Trophoblast cell (in vitro differentiated cells and primary cell): ENCODE data around the gene ANKRD39.
"Not testable (repeated sequence)": the region's sequence is repeated elsewhere in the genome, so short reads cannot be mapped to it uniquely, and the experiment has no call there.

ENCODE experiments used
- DNase-seq, 2 donors: peaks; one replicate each; pipeline ENCODE4 v3.0.0-alpha.2; 2016
- H2AFZ ChIP-seq: 2 replicates; pipeline ENCODE4 v1.6.1; 2013; ENCODE audit warnings: low read length, moderate library complexity, mild to moderate bottlenecking; ENCODE audit not compliant: insufficient read depth, poor library complexity
- H2AK5ac ChIP-seq: 2 replicates; pipeline ENCODE4 v1.6.1; 2013; ENCODE audit warnings: mild to moderate bottlenecking, low read length
- H2BK120ac ChIP-seq: 2 replicates; pipeline ENCODE4 v1.6.1; 2013; ENCODE audit warnings: low read length, mild to moderate bottlenecking, moderate library complexity; ENCODE audit not compliant: insufficient read depth, poor library complexity
- H2BK12ac ChIP-seq: 2 replicates; pipeline ENCODE4 v1.6.1; 2013; ENCODE audit warnings: mild to moderate bottlenecking, low read length, moderate library complexity
- H2BK5ac ChIP-seq: 2 replicates; pipeline ENCODE4 v1.6.1; 2013; ENCODE audit warnings: low read length, low read depth, moderate library complexity, mild to moderate bottlenecking; ENCODE audit not compliant: poor library complexity
- H3K14ac ChIP-seq: 2 replicates; pipeline ENCODE4 v1.6.1; 2013; ENCODE audit warnings: mild to moderate bottlenecking, low read length
- H3K18ac ChIP-seq: 2 replicates; pipeline ENCODE4 v1.6.1; 2013; ENCODE audit warnings: mild to moderate bottlenecking, low read length
- H3K23ac ChIP-seq: 2 replicates; pipeline ENCODE4 v1.6.1; 2013; ENCODE audit warnings: low read length
- H3K27ac ChIP-seq: 2 replicates; pipeline ENCODE4 v1.5.1; 2013; ENCODE audit warnings: low read depth, mild to moderate bottlenecking, inconsistent platforms, low read length, moderate library complexity
- H3K27me3 ChIP-seq: 2 replicates; pipeline ENCODE4 v1.6.1; 2013; ENCODE audit warnings: inconsistent platforms, mild to moderate bottlenecking, low read length, moderate library complexity; ENCODE audit not compliant: insufficient read depth
- H3K36me3 ChIP-seq, 2 experiments: 1 replicate in 1 of 2; 2 replicates in 1 of 2; pipeline ENCODE4 v1.6.1; 2013; ENCODE audit warnings: low read length in 2 of 2, mild to moderate bottlenecking in 2 of 2, moderate library complexity in 1 of 2; ENCODE audit not compliant: insufficient read depth in 2 of 2, control insufficient read depth in 1 of 2
- H3K4ac ChIP-seq: 2 replicates; pipeline ENCODE4 v1.6.1; 2013; ENCODE audit warnings: low read depth, mild to moderate bottlenecking, low read length, moderate library complexity
- H3K4me1 ChIP-seq, 2 experiments: 1 replicate in 1 of 2; 2 replicates in 1 of 2; pipeline ENCODE4 v1.6.1; 2013; ENCODE audit warnings: low read length in 2 of 2, mild to moderate bottlenecking in 2 of 2, moderate library complexity in 1 of 2; ENCODE audit not compliant: insufficient read depth in 2 of 2, control insufficient read depth in 1 of 2
- H3K4me2 ChIP-seq: 2 replicates; pipeline ENCODE4 v1.6.1; 2013; ENCODE audit warnings: inconsistent platforms, mild to moderate bottlenecking, low read length, moderate library complexity
- H3K4me3 ChIP-seq: 2 replicates; pipeline ENCODE4 v1.5.1; 2013; ENCODE audit warnings: mild to moderate bottlenecking, low read depth, low read length, inconsistent platforms
- H3K79me1 ChIP-seq: one replicate; pipeline ENCODE4 v1.6.1; 2013; ENCODE audit warnings: low read length
- H3K79me2 ChIP-seq: 2 replicates; pipeline ENCODE4 v1.6.1; 2013; ENCODE audit warnings: low read length, mild to moderate bottlenecking; ENCODE audit not compliant: control insufficient read depth, insufficient read depth, poor library complexity
- H3K9ac ChIP-seq: 2 replicates; pipeline ENCODE4 v1.6.1; 2013; ENCODE audit warnings: mild to moderate bottlenecking, low read length
- H3K9me3 ChIP-seq: 2 replicates; pipeline ENCODE4 v1.6.1; 2013; ENCODE audit warnings: low read depth, mild to moderate bottlenecking, control low read depth, inconsistent platforms, low read length; ENCODE audit not compliant: insufficient read depth
- H4K12ac ChIP-seq: 2 replicates; pipeline ENCODE4 v1.6.1; 2013; ENCODE audit warnings: low read depth, mild to moderate bottlenecking, low read length, moderate library complexity
- H4K8ac ChIP-seq: 2 replicates; pipeline ENCODE4 v1.6.1; 2013; ENCODE audit warnings: low read depth, mild to moderate bottlenecking, low read length, moderate library complexity
- H4K91ac ChIP-seq: one replicate; pipeline ENCODE4 v1.6.1; 2013; ENCODE audit warnings: low read depth, mild to moderate bottlenecking, low read length, moderate library complexity
- WGBS: extraction: QIAGEN DNeasy Blood & Tissue Kit; methylation state at CpG from one replicate; pipeline ENCODE4 v1.1.7; 2013; ENCODE audit warnings: missing lambda C conversion rate; ENCODE audit not compliant: insufficient read length, insufficient coverage; ENCODE audit errors: extremely low coverage; 5-methylcytosine and 5-hydroxymethylcytosine counted together

The ANKRD39 gene

GRCh38 chr2:96889502-96889901 lies 31.7 kb upstream of the ANKRD39 start:
- not testable (repeated sequence) for H3K14ac ChIP-seq, H2BK120ac ChIP-seq, H2BK5ac ChIP-seq, H3K23ac ChIP-seq, H2BK12ac ChIP-seq, H3K27ac ChIP-seq, H4K91ac ChIP-seq, H3K4me3 ChIP-seq, H3K27me3 ChIP-seq, H4K8ac ChIP-seq, H2AK5ac ChIP-seq, H4K12ac ChIP-seq, H3K36me3 ChIP-seq, H3K9ac ChIP-seq, DNase-seq, H2AFZ ChIP-seq, H3K4ac ChIP-seq, H3K4me2 ChIP-seq, H3K18ac ChIP-seq, H3K9me3 ChIP-seq
- Histone ChIP-seq H3K79me1 (peaks cover 72% of the 10 kb centered on the region), H3K4me1 (peaks cover 68 to 76% of the 10 kb centered on the region in 2 experiments), H3K79me2 (peaks cover 28% of the 10 kb centered on the region)
- WGBS: no CpG with 5 or more reads among the region's 5 CpGs

GRCh38 chr2:96888072-96889011 lies 30.5 kb upstream of the ANKRD39 start:
- no CpG with 5 or more reads among the region's 12 CpGs for WGBS
- H2AK5ac ChIP-seq: peak overlapping the region; percentile 70

GRCh38 chr2:96887493-96888012 lies 29.7 kb upstream of the ANKRD39 start:
- Histone ChIP-seq H3K79me2 (peaks cover 39% of the 10 kb centered on the region), H3K4me2 (peak overlapping the region; percentile 6), H4K12ac (peak overlapping the region; percentile 3), H3K4ac (peak overlapping the region; percentile 38), H3K36me3 (no peaks in the 10 kb centered on the region), H3K4me3 (no peak overlapping the region), H3K23ac (no peak overlapping the region), H3K27ac (peak overlapping the region; percentile 81), H2AK5ac (peak overlapping the region; percentile 53), H3K9me3 (peaks cover 2% of the 10 kb centered on the region), H3K9ac (no peak overlapping the region), H2BK12ac (peak overlapping the region; percentile 84), H3K4me1 (peaks cover 85 to 89% of the 10 kb centered on the region in 2 experiments), H2BK5ac (peak overlapping the region; percentile 26), H4K8ac (peak overlapping the region; percentile 40), H2AFZ (peak overlapping the region; percentile 4), H3K14ac (peak overlapping the region; percentile 48), H3K79me1 (peaks cover 82% of the 10 kb centered on the region), H3K18ac (peak overlapping the region; percentile 51), H2BK120ac (peak overlapping the region; percentile 69), H4K91ac (peak overlapping the region; percentile 85), H3K27me3 (no peaks in the 10 kb centered on the region)
- whole genome bisulfite sequencing: no CpG with 5 or more reads among the region's 18 CpGs
- DNase-seq: peak; percentile 73 to 75

More at GRCh38 chr2:96888072-96889011, 30.5 kb upstream of the ANKRD39 start:
- H4K91ac ChIP-seq: peak overlapping the region; percentile 85
- H3K18ac ChIP-seq: peak overlapping the region; percentile 51
- peak overlapping the region; percentile 53 for H2BK12ac ChIP-seq
- peaks cover 2% of the 10 kb centered on the region for H3K9me3 ChIP-seq
- no peak overlapping the region for H3K23ac ChIP-seq
- H3K36me3 ChIP-seq: no peaks in the 10 kb centered on the region
- H3K27me3 ChIP-seq: no peaks in the 10 kb centered on the region
- peak overlapping the region; percentile 81 for H3K27ac ChIP-seq
- peaks cover 79% of the 10 kb centered on the region for H3K79me1 ChIP-seq
- H3K4me3 ChIP-seq: no peak overlapping the region
- peak; percentile 86 to 92 for DNase-seq
- peaks cover 79 to 86% of the 10 kb centered on the region in 2 experiments for H3K4me1 ChIP-seq
- H2AFZ ChIP-seq: no peak overlapping the region
- H2BK5ac ChIP-seq: peak overlapping the region; percentile 47
- H3K4ac ChIP-seq: peak overlapping the region; percentile 38
- H3K9ac ChIP-seq: no peak overlapping the region
- H4K12ac ChIP-seq: peak overlapping the region; percentile 3
- peak overlapping the region; percentile 52 for H3K14ac ChIP-seq
- peak overlapping the region; percentile 40 for H4K8ac ChIP-seq
- peak overlapping the region; percentile 6 for H3K4me2 ChIP-seq
- H2BK120ac ChIP-seq: peak overlapping the region; percentile 69
- peaks cover 37% of the 10 kb centered on the region for H3K79me2 ChIP-seq

- H3K36me3 ChIP-seq: no peaks in the 10 kb centered on the region
- peak overlapping the region; percentile 3 for H3K4ac ChIP-seq
- peak overlapping the region; percentile 97 for H2BK120ac ChIP-seq
- DNase-seq: peak in 1 of 2 donors; percentile 44
- peaks cover 80 to 86% of the 10 kb centered on the region in 2 experiments for H3K4me1 ChIP-seq
- H3K14ac ChIP-seq: peak overlapping the region; percentile 83
- peak overlapping the region; percentile 95 for H4K91ac ChIP-seq
- H2BK12ac ChIP-seq: peak overlapping the region; percentile 63
- H3K9ac ChIP-seq: no peak overlapping the region
- H4K12ac ChIP-seq: no peak overlapping the region
- peak overlapping the region; percentile 58 for H4K8ac ChIP-seq
- H3K27ac ChIP-seq: peak overlapping the region; percentile 63
- H3K79me1 ChIP-seq: peaks cover 82% of the 10 kb centered on the region
- H3K4me2 ChIP-seq: no peak overlapping the region
- H2BK5ac ChIP-seq: peak overlapping the region; percentile 73
- no CpG with 5 or more reads among the region's 23 CpGs for WGBS
- H3K27me3 ChIP-seq: no peaks in the 10 kb centered on the region
- peak overlapping the region; percentile 84 for H3K18ac ChIP-seq
- H2AK5ac ChIP-seq: peak overlapping the region; percentile 90
- peaks cover 2% of the 10 kb centered on the region for H3K9me3 ChIP-seq
- H3K4me3 ChIP-seq: no peak overlapping the region
- peak overlapping the region; percentile 32 for H2AFZ ChIP-seq
- H3K79me2 ChIP-seq: peaks cover 37% of the 10 kb centered on the region
- H3K23ac ChIP-seq: no peak overlapping the region
Measured at GRCh38 chr2:96885432-96886347, 27.9 kb upstream of the ANKRD39 start.
